Urinary bladder (tissue), 4 donors: Measurements from ENCODE around the gene CXCL8. TPM values are rescaled to one million over a fixed set of nuclear protein-coding genes. Genes with fewer than 3 reads are reported as not detected.

ENCODE experiments used
- DNase-seq: peaks from one replicate; pipeline ENCODE4 v3.0.0-alpha.2; 2015; ENCODE audit errors: extremely low spot score
- H3K27ac ChIP-seq: one replicate; pipeline ENCODE4 v1.5.1; 2013; ENCODE audit warnings: low read depth, mild to moderate bottlenecking, moderate library complexity
- H3K36me3 ChIP-seq: one replicate; pipeline ENCODE4 v1.6.1; 2013; ENCODE audit warnings: mild to moderate bottlenecking, moderate library complexity; ENCODE audit not compliant: insufficient read depth
- H3K4me1 ChIP-seq: one replicate; pipeline ENCODE4 v1.6.1; 2013; ENCODE audit warnings: mild to moderate bottlenecking, moderate library complexity; ENCODE audit not compliant: insufficient read depth
- H3K4me3 ChIP-seq: one replicate; pipeline ENCODE4 v1.5.1; 2013; ENCODE audit warnings: low read depth, low read length
- WGBS: extraction: QIAGEN DNeasy Blood & Tissue Kit; methylation state at CpG from one replicate; pipeline ENCODE4 v1.1.7; 2013; 5-methylcytosine and 5-hydroxymethylcytosine counted together
- polyA plus RNA-seq: library from polyadenylated mRNA; stranded (reverse); fragments of 200-250 nt; gene quantifications from one replicate; pipeline ENCODE4 v1.2.3, GENCODE V29; 2013
- total RNA-seq: library from RNA; depleted of rRNA; stranded (reverse); fragments of >200 nt; gene quantifications from one replicate; pipeline ENCODE4 v1.2.3, GENCODE V29; 2014
- donor health status: healthy with polysubstance abuse.
- donor health status: healthy.

Gene CXCL8
- total and polyA plus RNA-seq, 2 donors, result 1.1 to 1.2 TPM

DNA sequence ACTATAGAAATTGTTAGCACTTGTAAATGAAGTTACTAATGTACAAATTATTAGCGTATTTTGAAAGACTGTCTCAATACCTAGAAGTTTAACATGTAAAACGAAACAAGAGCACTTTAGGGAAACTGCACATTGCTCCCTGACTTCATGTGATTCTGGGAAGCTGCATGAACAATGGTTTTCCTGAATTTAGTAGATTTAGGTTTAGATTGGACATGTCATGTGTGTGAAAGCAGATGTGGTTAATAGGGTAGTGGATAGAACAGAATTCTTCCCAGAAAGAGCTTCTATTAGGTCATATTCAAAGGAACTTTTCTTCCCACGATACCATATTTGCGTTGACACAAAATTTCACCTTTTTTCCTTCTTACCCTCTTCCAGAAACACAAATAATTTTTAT, 14.9 kb upstream of the CXCL8 start:
- 96% methylated on average over 4 of the region's 4 CpGs for WGBS
- Histone ChIP-seq H3K4me3 (no peak overlapping the region), H3K36me3 (no peaks in the 10 kb centered on the region), H3K27ac (no peak overlapping the region), H3K4me1 (no peaks in the 10 kb centered on the region)
- DNase-seq, result no peak

DNA sequence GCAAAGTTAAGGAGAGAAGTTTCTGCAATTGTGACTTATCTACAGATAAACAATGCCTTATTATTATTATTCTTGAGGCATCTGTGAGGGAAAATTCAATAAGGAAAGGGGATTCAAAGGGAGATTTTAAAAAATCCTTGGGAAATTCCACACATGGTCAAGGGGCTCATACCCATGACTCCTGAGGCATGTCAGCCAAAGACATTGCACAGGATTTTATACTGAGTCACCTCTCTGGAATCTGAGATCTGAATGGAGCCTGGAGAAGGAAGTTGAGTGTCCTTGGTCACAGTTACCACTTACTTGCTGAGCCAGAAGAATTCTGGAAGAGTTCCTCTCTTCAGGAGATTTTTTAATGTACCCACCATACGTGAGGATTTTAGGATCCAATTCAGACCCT, 14.4 kb upstream of the CXCL8 start:
- Histone ChIP-seq H3K4me3 (no peak overlapping the region), H3K27ac (no peak overlapping the region), H3K4me1 (no peaks in the 10 kb centered on the region), H3K36me3 (no peaks in the 10 kb centered on the region)
- 80% methylated on average over 1 of the region's 1 CpG for WGBS
- no peak for DNase-seq

DNA sequence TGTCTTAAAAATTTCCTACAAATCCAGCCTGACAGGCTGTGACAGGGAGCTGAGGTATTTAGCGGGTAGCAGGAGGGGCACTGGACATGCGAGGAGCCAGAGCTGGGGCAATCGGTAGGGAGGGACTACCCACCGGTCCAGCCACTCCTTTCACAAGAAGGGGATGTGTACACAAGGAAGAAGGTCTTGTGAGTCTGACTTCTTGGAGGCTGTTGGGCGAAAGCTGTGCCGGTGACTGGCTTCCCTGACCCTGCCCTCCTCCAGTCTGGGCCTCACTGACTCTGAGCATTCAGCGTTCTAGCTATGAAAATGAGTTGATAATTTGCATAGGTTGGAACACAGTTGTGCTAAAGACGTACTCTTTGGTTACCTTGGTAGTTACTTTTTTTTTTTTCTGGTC, 12.7 kb upstream of the CXCL8 start:
- Histone ChIP-seq H3K27ac (no peak overlapping the region), H3K36me3 (no peaks in the 10 kb centered on the region), H3K4me3 (no peak overlapping the region), H3K4me1 (no peaks in the 10 kb centered on the region)
- 83% methylated on average over 8 of the region's 8 CpGs for WGBS
- DNase-seq, result no peak

GRCh38 chr4:73728091-73728741, 12.2 kb upstream of the CXCL8 start:
- Histone ChIP-seq H3K27ac (no peak overlapping the region), H3K36me3 (no peaks in the 10 kb centered on the region), H3K4me3 (no peak overlapping the region), H3K4me1 (no peaks in the 10 kb centered on the region)
- DNase-seq, result no peak
- 92% methylated on average over 6 of the region's 6 CpGs for WGBS

GRCh38 chr4:73729534-73730165, 10.7 kb upstream of the CXCL8 start:
- Histone ChIP-seq H3K4me3 (no peak overlapping the region), H3K27ac (no peak overlapping the region), H3K36me3 (no peaks in the 10 kb centered on the region), H3K4me1 (no peaks in the 10 kb centered on the region)
- peak; percentile 11 for DNase-seq
- WGBS, result 45% methylated on average over 3 of the region's 3 CpGs

DNA sequence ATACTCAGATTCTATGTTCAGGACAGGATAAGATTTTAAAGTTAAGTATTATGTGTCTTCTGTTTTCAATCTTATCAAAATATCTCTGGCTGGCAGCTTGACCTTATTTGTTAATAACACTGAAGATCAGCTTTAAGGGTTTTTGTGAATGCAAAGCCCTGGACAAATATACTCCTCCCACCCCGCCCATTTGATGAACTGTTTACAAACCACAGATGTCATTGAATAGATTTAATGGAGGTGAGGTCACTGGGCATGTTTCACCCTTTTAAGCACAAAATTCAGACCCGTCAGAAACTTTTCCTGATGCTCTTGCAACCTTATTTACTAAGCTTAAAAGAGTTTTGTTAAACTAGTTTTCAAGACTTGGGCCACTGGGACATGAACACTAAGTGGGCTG, 10.1 kb upstream of the CXCL8 start:
- Histone ChIP-seq H3K36me3 (no peaks in the 10 kb centered on the region), H3K4me1 (no peaks in the 10 kb centered on the region), H3K4me3 (no peak overlapping the region), H3K27ac (no peak overlapping the region)
- WGBS, result 66% methylated on average over 2 of the region's 2 CpGs
- no peak for DNase-seq

GRCh38 chr4:73730867-73731266, 9.5 kb upstream of the CXCL8 start:
- H3K4me1 ChIP-seq, result no peaks in the 10 kb centered on the region
- H3K27ac ChIP-seq, result no peak overlapping the region
- no peak for DNase-seq
- 89% methylated on average over 3 of the region's 3 CpGs for WGBS
- no peaks in the 10 kb centered on the region for H3K36me3 ChIP-seq
- H3K4me3 ChIP-seq, result no peak overlapping the region

- H3K4me3 ChIP-seq, result no peak overlapping the region
- DNase-seq, result no peak
- no peaks in the 10 kb centered on the region for H3K36me3 ChIP-seq
- 82% methylated on average over 8 of the region's 8 CpGs for WGBS
- no peaks in the 10 kb centered on the region for H3K4me1 ChIP-seq
- H3K27ac ChIP-seq, result no peak overlapping the region
These were observed 8.3 kb upstream of the CXCL8 start for GRCh38 chr4:73731968-73732610.

- no peak overlapping the region for H3K4me3 ChIP-seq
- no peak overlapping the region for H3K27ac ChIP-seq
- DNase-seq, result no peak
- WGBS, result 93% methylated on average over 1 of the region's 1 CpG
- no peaks in the 10 kb centered on the region for H3K4me1 ChIP-seq
- H3K36me3 ChIP-seq, result no peaks in the 10 kb centered on the region
These were observed 7.5 kb upstream of the CXCL8 start for GRCh38 chr4:73732759-73733431.

DNA sequence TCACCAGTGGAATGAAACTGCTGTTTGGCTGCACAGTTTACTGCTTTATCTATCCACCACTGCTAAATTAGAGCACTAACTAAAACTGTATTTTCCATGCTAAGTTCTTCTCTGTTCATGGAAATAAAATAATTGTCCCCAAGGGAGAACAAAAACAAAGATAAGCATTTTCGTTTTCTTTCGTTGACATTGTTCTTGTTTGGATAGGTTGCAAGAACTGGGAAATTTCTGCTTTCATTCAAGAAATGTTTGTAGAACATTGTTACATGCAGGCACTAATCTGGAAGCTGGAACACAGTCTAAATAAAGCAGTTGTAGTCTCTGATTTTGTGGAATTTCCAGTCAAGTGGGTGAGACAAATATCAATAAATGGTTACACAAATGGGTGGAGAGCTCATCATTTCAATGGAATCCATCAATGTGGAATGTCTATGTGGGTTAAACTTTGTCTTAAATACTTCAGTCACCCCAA, 5.8 kb upstream of the CXCL8 start:
- no peak overlapping the region for H3K4me3 ChIP-seq
- no peak overlapping the region for H3K27ac ChIP-seq
- no peak for DNase-seq
- 41% methylated on average over 2 of the region's 2 CpGs for WGBS
- H3K36me3 ChIP-seq, result no peaks in the 10 kb centered on the region
- no peaks in the 10 kb centered on the region for H3K4me1 ChIP-seq

DNA sequence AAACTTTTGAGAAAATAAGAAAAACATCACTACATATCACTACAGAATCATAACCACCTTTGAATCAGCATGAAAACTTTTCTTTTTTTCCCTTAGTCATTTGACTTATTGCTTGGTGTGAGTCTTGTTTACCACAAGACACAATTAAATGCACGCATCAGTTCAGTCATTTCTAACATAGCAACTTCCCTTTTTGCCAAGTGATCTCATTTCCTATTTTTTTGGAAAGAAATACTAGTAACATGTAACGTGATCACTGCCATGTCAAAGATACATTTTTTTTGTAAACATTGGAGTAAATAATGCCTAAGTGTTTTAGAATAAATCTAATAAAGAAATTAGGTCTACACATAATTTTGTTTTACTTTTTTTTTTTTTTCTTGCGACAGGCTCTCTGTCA, 5.1 kb upstream of the CXCL8 start:
- WGBS, result 67% methylated on average over 3 of the region's 3 CpGs
- H3K4me1 ChIP-seq, result no peaks in the 10 kb centered on the region
- H3K27ac ChIP-seq, result no peak overlapping the region
- H3K4me3 ChIP-seq, result no peak overlapping the region
- DNase-seq, result no peak
- no peaks in the 10 kb centered on the region for H3K36me3 ChIP-seq

- DNase-seq, result no peak
- H3K36me3 ChIP-seq, result no peaks in the 10 kb centered on the region
- no peaks in the 10 kb centered on the region for H3K4me1 ChIP-seq
- H3K4me3 ChIP-seq, result no peak overlapping the region
- H3K27ac ChIP-seq, result no peak overlapping the region
- WGBS, result 62% methylated on average over 2 of the region's 2 CpGs
These were observed 821 bp downstream of the CXCL8 start for GRCh38 chr4:73741031-73741749.

DNA sequence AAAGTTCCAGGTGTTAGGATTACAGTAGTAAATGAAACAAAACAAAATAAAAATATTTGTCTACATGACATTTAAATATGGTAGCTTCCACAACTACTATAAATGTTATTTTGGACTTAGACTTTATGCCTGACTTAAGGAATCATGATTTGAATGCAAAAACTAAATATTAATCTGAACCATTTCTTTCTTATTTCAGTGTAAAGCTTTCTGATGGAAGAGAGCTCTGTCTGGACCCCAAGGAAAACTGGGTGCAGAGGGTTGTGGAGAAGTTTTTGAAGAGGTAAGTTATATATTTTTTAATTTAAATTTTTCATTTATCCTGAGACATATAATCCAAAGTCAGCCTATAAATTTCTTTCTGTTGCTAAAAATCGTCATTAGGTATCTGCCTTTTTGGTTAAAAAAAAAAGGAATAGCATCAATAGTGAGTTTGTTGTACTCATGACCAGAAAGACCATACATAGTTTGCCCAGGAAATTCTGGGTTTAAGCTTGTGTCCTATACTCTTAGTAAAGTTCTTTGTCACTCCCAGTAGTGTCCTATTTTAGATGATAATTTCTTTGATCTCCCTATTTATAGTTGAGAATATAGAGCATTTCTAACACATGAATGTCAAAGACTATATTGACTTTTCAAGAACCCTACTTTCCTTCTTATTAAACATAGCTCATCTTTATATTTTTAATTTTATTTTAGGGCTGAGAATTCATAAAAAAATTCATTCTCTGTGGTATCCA, 1.6 kb downstream of the CXCL8 start:
- Histone ChIP-seq H3K36me3 (no peaks in the 10 kb centered on the region), H3K27ac (no peak overlapping the region), H3K4me3 (no peak overlapping the region), H3K4me1 (no peaks in the 10 kb centered on the region)
- no peak for DNase-seq
- WGBS, result 65% methylated on average over 1 of the region's 1 CpG
